Kidney epithelial cell (primary cell): ENCODE measurements around the gene DTHD1. TPM values are rescaled to one million over a fixed set of nuclear protein-coding genes. Genes with fewer than 3 reads are reported as not detected.

Source experiments
- DNase-seq: peaks from one replicate; pipeline ENCODE4 v3.0.0-alpha.2; 2010; ENCODE audit warnings: low read depth
- H3K27me3 ChIP-seq: 2 replicates; pipeline ENCODE4 v1.6.0; 2011; ENCODE audit warnings: low read length; ENCODE audit not compliant: control insufficient read depth, insufficient read depth
- H3K36me3 ChIP-seq: 2 replicates; pipeline ENCODE4 v1.5.1; 2011; ENCODE audit warnings: low read length; ENCODE audit not compliant: control insufficient read depth, insufficient read depth
- H3K4me3 ChIP-seq: 2 replicates; pipeline ENCODE4 v1.5.1; 2011; ENCODE audit warnings: low read depth, mild to moderate bottlenecking, control low read depth, low read length
- CTCF ChIP-seq: IDR thresholded peaks from 2 replicates; pipeline ENCODE4 v1.5.1; 2011; ENCODE audit warnings: mild to moderate bottlenecking, moderate library complexity, low read length, control low read depth, inconsistent platforms; ENCODE audit not compliant: insufficient read depth, poor library complexity, severe bottlenecking
- total RNA-seq: library from RNA; depleted of rRNA; stranded (reverse); fragments of >200 nt; gene quantifications from 2 replicates; pipeline ENCODE4 v1.2.3, GENCODE V29; 2015

The DTHD1 gene
- total RNA-seq, 1 donor from 2014 or later = not detected

DNA sequence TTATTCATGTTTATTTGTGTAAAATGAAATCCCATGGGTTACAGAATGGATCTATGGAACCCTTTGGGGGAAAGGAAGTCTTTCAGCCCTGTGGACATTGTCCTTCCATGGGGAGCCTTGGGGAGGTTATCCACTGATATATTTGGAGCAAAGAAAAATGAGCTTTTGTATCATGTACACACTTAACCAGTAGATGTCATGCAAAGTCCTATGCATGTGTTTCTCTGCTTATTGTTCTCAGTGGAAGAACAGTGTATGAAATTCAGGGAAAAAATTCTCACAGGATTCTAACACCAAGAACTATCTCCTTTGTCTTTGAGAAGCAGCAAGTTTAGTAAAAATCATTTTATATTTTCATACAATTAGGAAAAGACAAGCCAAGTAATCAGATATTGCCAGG is 105.3 kb downstream of the DTHD1 start:
- TF ChIP-seq CTCF = no peak
- Histone ChIP-seq H3K4me3 (no peak overlapping the region), H3K27me3 (no peaks in the 10 kb centered on the region), H3K36me3 (no peaks in the 10 kb centered on the region)
- DNase-seq = no peak

DNA sequence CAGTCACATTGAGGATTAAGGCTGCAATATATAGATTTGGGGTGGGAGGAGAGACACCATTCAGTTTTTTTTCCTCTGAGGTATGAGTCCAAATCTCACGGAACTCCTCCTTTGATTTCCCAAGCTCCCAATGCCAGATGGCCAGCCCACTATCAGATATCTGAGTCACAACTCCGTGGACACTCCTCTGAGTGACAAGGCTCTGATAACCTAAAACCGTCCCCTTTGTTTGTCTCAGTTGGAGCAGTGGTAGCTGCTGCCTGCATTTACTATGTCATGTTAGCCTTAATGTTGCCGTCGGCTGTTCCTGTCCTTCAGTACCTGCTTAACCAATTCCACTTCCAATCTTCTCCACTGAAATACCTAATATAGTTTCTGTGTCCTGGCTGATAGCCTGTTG is 107.3 kb downstream of the DTHD1 start:
- no peak overlapping the region for H3K4me3 ChIP-seq
- H3K27me3 ChIP-seq = no peaks in the 10 kb centered on the region
- no peak for TF ChIP-seq CTCF
- H3K36me3 ChIP-seq = no peaks in the 10 kb centered on the region
- DNase-seq = no peak

DNA sequence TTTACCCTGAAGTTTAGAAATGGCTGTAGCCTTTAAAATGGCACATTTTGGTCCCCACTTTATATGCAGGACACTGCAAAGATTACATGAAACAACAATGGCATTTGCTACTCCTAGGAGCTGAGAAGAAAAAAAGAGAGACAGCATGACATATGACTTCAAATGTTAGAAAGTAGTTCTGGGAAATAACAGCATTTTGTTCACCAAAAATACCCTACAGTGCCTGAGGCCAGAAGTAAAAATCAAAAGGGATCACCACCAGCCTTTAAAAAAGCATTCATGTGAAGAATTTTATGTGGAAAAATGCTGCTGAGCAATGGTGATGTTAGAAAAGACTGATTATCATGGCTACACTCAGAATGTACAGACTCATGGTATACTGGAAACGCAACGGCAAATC is 110.0 kb downstream of the DTHD1 start:
- no peaks in the 10 kb centered on the region for H3K27me3 ChIP-seq
- TF ChIP-seq CTCF = no peak
- no peak overlapping the region for H3K4me3 ChIP-seq
- DNase-seq = no peak
- no peaks in the 10 kb centered on the region for H3K36me3 ChIP-seq

GRCh38 chr4:36392024-36392423 is 110.6 kb downstream of the DTHD1 start:
- Histone ChIP-seq H3K36me3 (no peaks in the 10 kb centered on the region), H3K4me3 (no peak overlapping the region), H3K27me3 (no peaks in the 10 kb centered on the region)
- TF ChIP-seq CTCF = no peak
- peak; percentile 18 for DNase-seq

- Histone ChIP-seq H3K27me3 (no peaks in the 10 kb centered on the region), H3K36me3 (no peaks in the 10 kb centered on the region), H3K4me3 (no peak overlapping the region)
- no peak for TF ChIP-seq CTCF
- no peak for DNase-seq
Observed at GRCh38 chr4:36392916-36393315, 111.5 kb downstream of the DTHD1 start.

Other genes starting within 250 kb of the DTHD1 start
- gene ARAP2, start 37.1 kb upstream of the DTHD1 start, total RNA-seq = 8.3 and 14.4 TPM in 2 replicates